Hepatic stellate cell (primary cell): ENCODE results near the gene CORO2B.
"Not testable (repeated sequence)": the region's sequence is repeated elsewhere in the genome, so short reads cannot be mapped to it uniquely, and the experiment has no call there.

ENCODE experiments used
- DNase-seq: peaks from one replicate; pipeline ENCODE4 v3.0.0; 2011; ENCODE audit warnings: low spot score

The CORO2B gene

GRCh38 chr15:68732451-68732850 lies 153.7 kb downstream of the CORO2B start:
- no peak for DNase-seq

GRCh38 chr15:68733666-68734065 lies 154.9 kb downstream of the CORO2B start:
- peak; percentile 28 for DNase-seq

GRCh38 chr15:68734352-68734751 lies 155.6 kb downstream of the CORO2B start:
- no peak for DNase-seq

DNA sequence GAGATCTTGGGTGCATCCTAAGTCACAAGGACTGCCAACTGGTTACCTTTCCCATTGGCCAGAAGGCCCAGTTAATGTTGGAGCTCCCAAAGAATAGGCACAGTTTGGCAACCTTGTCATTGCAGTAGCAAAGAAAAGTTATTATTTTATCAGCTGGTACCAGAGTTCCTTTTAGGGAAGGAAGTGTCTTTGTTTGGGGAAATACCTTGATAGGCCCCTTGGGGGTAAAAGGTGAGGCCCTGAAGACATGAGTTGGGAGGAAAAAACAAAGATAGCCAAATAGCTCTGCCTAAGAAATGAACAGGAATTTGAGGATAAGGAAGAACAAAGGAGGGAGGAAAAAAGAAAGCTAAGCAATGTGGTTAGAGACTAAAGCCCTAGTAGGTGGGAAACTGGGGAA lies 156.1 kb downstream of the CORO2B start:
- DNase-seq = no peak

DNA sequence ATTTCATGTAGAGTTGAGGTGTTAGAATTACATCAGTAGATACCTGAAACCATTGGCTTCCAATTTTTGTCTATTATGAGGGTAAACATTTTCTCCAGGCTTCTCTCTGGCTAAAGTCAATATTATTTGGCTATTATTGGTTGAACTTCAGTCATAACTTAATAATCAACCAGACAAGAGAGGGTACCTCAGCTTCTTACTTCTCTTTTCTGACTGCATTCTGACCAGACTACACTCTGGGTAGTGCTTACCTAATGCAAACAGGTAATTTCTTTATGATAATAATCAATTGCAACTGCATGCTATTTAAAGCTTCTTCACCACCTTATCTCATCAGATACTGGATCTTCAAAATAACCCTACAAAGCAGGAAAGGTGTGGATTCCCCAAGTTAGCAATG lies 156.8 kb downstream of the CORO2B start:
- DNase-seq = no peak

- no peak for DNase-seq
These were observed 160.7 kb downstream of the CORO2B start for GRCh38 chr15:68739390-68740080.

DNA sequence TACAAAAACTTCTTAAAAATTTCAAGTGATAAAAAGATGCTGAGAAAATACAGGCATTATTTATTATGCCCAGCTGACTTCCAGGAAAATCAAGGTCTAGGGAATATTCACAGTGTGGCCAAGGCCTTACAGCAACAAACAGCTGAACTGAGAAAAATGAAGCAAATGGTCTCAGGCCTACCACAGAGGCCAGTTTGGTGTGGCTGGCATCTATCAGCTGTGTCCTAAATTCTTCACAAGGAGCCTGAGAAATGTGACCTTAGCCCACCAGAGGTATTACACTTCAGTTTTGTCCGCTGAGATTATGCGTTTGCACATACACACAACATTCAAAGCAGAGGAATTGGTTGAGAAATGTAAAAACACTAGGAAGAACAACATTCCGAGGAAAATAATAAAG lies 164.5 kb downstream of the CORO2B start:
- no peak for DNase-seq

DNA sequence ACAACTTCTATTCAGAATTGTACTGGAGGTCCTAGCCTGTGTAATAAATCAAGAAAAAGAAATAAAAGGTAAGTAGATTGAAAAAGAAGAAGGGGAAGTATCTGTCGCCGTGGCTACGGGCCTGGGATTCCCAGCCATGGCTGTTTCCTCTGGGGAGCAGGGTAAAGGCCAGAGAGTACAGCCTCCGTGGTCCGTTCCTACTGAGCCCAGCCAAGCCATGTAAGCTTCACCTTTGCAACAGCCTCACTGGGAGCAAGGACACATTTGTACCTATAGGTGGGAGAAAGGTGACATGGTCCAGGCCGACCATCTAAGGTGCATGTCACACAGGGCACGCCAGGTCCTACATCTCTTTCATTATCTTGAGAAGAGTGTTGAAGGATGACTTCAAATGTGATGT lies 170.6 kb downstream of the CORO2B start:
- no peak for DNase-seq

DNA sequence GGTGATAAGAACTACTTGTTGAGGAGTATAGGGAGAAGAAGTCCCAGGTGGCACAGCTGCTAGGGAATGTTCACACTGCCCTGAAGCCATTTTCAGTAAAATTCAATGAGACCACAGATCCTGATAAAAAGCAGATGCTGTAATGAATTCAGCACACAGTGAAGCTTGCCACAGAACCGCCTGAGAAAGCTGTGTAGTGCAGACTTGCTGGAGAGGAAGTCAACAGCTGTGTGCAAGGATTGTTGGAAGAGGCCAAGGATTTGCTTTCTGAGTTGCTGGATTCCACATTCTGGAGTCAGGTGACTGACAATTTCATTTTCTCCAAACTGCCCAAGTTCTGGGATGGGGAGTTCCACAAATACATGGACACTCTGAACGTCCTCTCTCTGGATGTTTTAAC lies 171.0 kb downstream of the CORO2B start:
- no peak for DNase-seq

- DNase-seq = no peak
These were observed 172.8 kb downstream of the CORO2B start for GRCh38 chr15:68751622-68752021.

GRCh38 chr15:68755731-68756130 lies 176.9 kb downstream of the CORO2B start:
- DNase-seq = no peak

GRCh38 chr15:68759982-68760579 lies 181.3 kb downstream of the CORO2B start:
- DNase-seq = not testable (repeated sequence)

DNA sequence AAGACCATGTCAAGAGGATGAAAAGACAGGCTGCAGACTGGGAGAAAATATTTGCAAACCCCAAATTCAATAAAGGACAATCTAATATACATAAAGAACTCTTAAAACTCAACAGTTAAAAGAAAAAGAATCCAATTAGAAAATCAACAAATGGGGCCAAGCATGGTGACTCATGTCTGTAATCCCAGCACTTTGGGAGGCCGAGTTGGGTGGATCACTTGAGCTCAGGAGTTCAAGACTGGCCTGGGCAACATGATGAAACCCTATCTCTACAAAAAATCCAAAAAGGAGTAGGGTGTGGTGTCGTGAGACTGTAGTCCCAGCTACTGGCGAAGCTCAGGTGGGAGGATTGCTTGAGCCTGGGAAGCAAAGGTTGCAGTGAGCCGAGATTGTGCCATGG lies 184.3 kb downstream of the CORO2B start:
- DNase-seq = no peak

DNA sequence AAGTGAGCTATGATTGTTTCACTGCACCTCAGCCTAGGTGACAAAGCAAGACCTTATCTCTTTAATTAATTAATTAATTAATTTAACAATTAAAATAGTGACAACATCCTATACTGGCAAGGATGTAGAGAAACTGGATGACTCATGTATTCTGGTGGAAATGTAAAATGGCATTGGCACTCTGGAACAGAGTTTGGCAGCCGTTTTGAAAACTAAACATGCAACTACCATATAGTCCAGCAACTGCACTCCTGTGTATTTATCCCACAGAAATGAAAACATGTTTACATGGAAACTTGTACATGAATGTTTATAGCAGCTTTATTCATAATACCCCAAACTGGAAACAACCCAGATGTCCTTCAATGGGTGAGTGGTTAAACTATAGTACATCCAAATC lies 185.3 kb downstream of the CORO2B start:
- DNase-seq = no peak

DNA sequence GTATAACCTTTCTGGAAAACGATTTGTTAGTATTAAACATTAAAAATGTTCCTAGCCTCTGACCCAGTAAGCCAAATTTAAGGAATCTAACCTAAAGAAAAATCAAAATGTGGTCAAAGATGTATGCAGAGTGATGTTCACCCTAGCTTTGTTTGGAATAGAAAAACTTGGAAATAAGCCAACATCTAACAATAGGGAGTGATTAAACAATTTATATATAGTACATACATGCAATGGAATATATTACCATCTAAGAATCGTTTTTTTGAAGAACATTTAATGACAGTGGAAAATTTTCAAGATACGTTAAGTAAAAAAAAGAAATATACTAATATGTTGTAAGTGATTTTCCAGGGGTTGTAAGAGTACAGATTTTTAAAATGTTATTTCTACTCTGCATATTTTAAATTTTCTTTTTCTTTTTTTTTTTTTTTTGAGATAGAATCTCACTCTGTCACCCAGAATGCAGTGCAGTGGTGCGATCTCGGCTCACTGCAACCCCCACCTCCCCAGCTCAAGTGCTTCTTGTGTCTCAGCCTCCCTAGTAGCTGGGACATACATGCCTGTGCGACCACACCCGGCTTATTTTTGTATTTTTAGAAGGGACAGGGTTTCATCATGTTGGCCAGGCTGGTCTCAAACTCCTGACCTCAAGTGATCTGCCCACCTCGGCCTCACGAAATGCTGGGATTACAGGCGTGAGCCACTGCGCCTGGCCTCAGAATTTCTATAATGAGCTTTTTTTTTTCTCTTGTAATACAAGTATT lies 187.0 kb downstream of the CORO2B start:
- DNase-seq = no peak

- DNase-seq = no peak
These were observed 189.0 kb downstream of the CORO2B start for GRCh38 chr15:68767833-68768232.

GRCh38 chr15:68768321-68768720 lies 189.5 kb downstream of the CORO2B start:
- no peak for DNase-seq

- no peak for DNase-seq
These were observed 190.9 kb downstream of the CORO2B start for GRCh38 chr15:68769702-68770101.

DNA sequence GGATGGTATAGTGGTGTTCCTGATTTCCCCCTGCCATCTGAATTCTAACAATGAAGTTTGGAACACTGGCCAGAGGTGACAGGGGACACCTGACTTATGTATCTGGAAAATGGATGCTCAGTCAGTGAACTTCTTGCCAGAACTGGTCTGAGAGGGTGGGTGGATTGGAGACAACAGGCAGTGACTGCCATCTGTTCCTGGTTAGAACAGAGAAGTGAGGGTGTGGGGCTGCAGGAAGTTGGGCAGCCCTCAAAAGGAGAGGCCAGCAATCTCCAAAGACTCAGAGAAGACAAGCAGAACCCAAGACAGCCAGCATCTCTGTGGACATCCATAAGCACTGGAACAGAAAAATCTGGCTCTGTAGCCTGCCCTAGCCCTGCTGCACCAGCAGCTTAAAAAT lies 191.4 kb downstream of the CORO2B start:
- no peak for DNase-seq

DNA sequence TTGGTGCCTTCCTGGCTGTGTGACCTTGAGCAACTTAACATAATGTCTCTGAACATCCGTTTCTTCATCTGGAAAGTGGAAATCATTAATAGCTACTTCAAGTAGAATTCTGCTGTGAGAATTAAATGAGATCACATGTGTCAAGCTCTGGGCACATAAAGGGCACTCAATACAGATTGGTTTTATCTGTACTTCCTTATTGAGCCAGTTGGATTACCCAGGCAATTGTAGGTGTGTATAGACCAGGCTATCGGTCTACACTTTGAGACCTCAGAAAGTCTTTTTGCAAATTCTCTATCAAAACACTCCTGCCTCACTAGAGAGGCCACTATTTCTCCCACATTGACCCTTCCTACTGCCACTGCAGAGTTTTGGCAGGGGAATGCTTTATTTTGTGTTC lies 194.2 kb downstream of the CORO2B start:
- no peak for DNase-seq

GRCh38 chr15:68774120-68774519 lies 195.3 kb downstream of the CORO2B start:
- no peak for DNase-seq

- DNase-seq = no peak
These were observed 195.9 kb downstream of the CORO2B start for GRCh38 chr15:68774521-68775235.

DNA sequence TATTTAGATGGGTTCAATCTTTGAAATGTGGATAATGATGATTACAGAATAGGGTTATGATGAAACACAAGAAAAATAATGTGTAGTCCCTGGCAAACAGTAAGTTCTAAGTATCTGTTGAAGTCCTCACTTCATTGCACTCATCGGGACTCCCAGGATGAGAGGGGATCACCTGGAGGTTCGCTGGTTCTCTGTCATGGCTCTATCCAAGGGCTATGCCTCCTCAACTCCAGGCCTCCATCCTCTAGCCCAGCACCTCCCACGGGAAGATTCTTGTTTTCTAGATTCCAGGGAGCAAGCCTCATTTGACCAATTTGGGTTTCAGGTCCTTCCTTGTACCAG lies 196.4 kb downstream of the CORO2B start:
- DNase-seq = no peak
